Neural cell (in vitro differentiated cells): Measurements from ENCODE around the gene ARPC3. TPM values are rescaled to one million over a fixed set of nuclear protein-coding genes. Genes with fewer than 3 reads are reported as not detected.
"Not testable (repeated sequence)": the region's sequence is repeated elsewhere in the genome, so short reads cannot be mapped to it uniquely, and the experiment has no call there.

Experiments used
- H2AFZ ChIP-seq: fragments of 200-600, 300-800 bp; sonication (generic), shearing (Covaris generic); 2 replicates; pipeline ENCODE4 v1.6.0; 2014; ENCODE audit warnings: low read depth, mild to moderate bottlenecking, antibody characterized with exemption, low read length, moderate library complexity
- H3F3A ChIP-seq: fragments of 200-600 bp; shearing (Covaris generic); 2 replicates; pipeline ENCODE4 v1.6.1; 2016; ENCODE audit warnings: mild to moderate bottlenecking, moderate library complexity, mixed read lengths, antibody characterized with exemption, low read length; ENCODE audit not compliant: insufficient read depth, poor library complexity, severe bottlenecking
- H3K27ac ChIP-seq: fragments of 200-600, 300-800 bp; sonication (generic), shearing (Covaris generic); 2 replicates; pipeline ENCODE4 v1.5.1; 2014; ENCODE audit warnings: mild to moderate bottlenecking, low read length, moderate library complexity
- H3K27me3 ChIP-seq: fragments of 300-800, 200-600 bp; sonication (generic), shearing (Covaris generic); 2 replicates; pipeline ENCODE4 v1.6.0; 2014; ENCODE audit warnings: mild to moderate bottlenecking, low read depth, low read length, moderate library complexity; ENCODE audit not compliant: insufficient read depth
- H3K36me3 ChIP-seq: fragments of 300-800, 200-600 bp; sonication (generic), shearing (Covaris generic); 2 replicates; pipeline ENCODE4 v1.5.1; 2014; ENCODE audit warnings: mild to moderate bottlenecking, antibody characterized with exemption, low read length, moderate library complexity; ENCODE audit not compliant: insufficient read depth
- H3K4me2 ChIP-seq: fragments of 300-800, 200-600 bp; sonication (generic), shearing (Covaris generic); 2 replicates; pipeline ENCODE4 v1.6.0; 2014; ENCODE audit warnings: mild to moderate bottlenecking, low read length
- H3K4me3 ChIP-seq: fragments of 300-800, 200-600 bp; sonication (generic), shearing (Covaris generic); 2 replicates; pipeline ENCODE4 v1.5.1; 2014; ENCODE audit warnings: mild to moderate bottlenecking, low read length, moderate library complexity
- H3K79me2 ChIP-seq: fragments of 200-600 bp; shearing (Covaris generic); replicated peaks from 2 replicates; pipeline ENCODE4 v1.6.0; 2014; ENCODE audit warnings: mild to moderate bottlenecking, low read length, moderate library complexity; ENCODE audit not compliant: insufficient read depth
- H3K9ac ChIP-seq: fragments of 300-800, 200-600 bp; sonication (generic), shearing (Covaris generic); 2 replicates; pipeline ENCODE4 v1.6.1; 2016; ENCODE audit warnings: mild to moderate bottlenecking, low read length, mixed read lengths
- H3K9me2 ChIP-seq: fragments of 200-600 bp; shearing (Covaris generic); 2 replicates; pipeline ENCODE4 v1.6.1; 2016; ENCODE audit warnings: mild to moderate bottlenecking, low read length, mixed read lengths; ENCODE audit not compliant: insufficient read depth
- H3K9me3 ChIP-seq: fragments of 200-600, 300-800 bp; sonication (generic), shearing (Covaris generic); 2 replicates; pipeline ENCODE4 v1.6.1; 2016; ENCODE audit warnings: mild to moderate bottlenecking, mixed run types, low read length, moderate library complexity, mixed read lengths
- H4K20me1 ChIP-seq: fragments of 200-600 bp; shearing (Covaris generic); 2 replicates; pipeline ENCODE4 v1.6.1; 2016; ENCODE audit warnings: mild to moderate bottlenecking, mixed run types; ENCODE audit not compliant: insufficient read depth
- EP300 ChIP-seq: fragments of 450-650 bp; conservative IDR thresholded peaks from 2 replicates; pipeline ENCODE4 v1.6.1; 2014; ENCODE audit warnings: antibody characterized with exemption, mild to moderate bottlenecking, moderate library complexity; ENCODE audit not compliant: poor library complexity, severe bottlenecking
- EZH2 ChIP-seq: fragments of 200-600, 300-800 bp; shearing (Covaris generic), sonication (generic); IDR thresholded peaks from 2 replicates; pipeline ENCODE4 v1.6.1; 2014; ENCODE audit warnings: antibody characterized with exemption, low read length, borderline replicate concordance, mild to moderate bottlenecking; ENCODE audit not compliant: insufficient read depth, poor library complexity, severe bottlenecking
- MXI1 ChIP-seq: fragments of 450-650 bp; conservative IDR thresholded peaks from 2 replicates; pipeline ENCODE4 v1.6.1; 2014; ENCODE audit warnings: antibody characterized with exemption, mild to moderate bottlenecking; ENCODE audit not compliant: poor library complexity, severe bottlenecking
- POLR2AphosphoS5 ChIP-seq: IDR thresholded peaks from 2 replicates; pipeline ENCODE4 v1.6.1; 2012
- RAD21 ChIP-seq: fragments of 450-650 bp; conservative IDR thresholded peaks from 2 replicates; pipeline ENCODE4 v1.6.1; 2014; ENCODE audit warnings: antibody characterized with exemption, mild to moderate bottlenecking, moderate library complexity
- REST ChIP-seq: IDR thresholded peaks from 2 replicates; pipeline ENCODE4 v1.6.1; 2012; ENCODE audit warnings: borderline replicate concordance
- SMC3 ChIP-seq: fragments of 450-650 bp; conservative IDR thresholded peaks from 2 replicates; pipeline ENCODE4 v1.6.1; 2014; ENCODE audit warnings: antibody characterized with exemption, mild to moderate bottlenecking, moderate library complexity; ENCODE audit not compliant: poor library complexity
- TAF1 ChIP-seq: IDR thresholded peaks from 2 replicates; pipeline ENCODE4 v1.6.1; 2012; ENCODE audit warnings: low read depth
- polyA plus RNA-seq: library from polyadenylated mRNA; depleted of rRNA; stranded (reverse); fragments of >200 nt; gene quantifications from 2 replicates; pipeline ENCODE4 v1.2.3, GENCODE V29; 2014
- TF ChIP-seq, protein P1 (sequence below): fragments of 450-650 bp; IDR thresholded peaks from 2 replicates; pipeline ENCODE4 v1.5.1; 2014; ENCODE audit warnings: antibody characterized with exemption, mild to moderate bottlenecking, moderate library complexity; ENCODE audit not compliant: poor library complexity, severe bottlenecking

Gene ARPC3
- polyA plus RNA-seq, 1 donor from 2014 or later = 897 TPM

GRCh38 chr12:110421159-110421661 is 28.9 kb downstream of the ARPC3 start:
- Histone ChIP-seq H3K27ac (no peak overlapping the region), H3K27me3 (no peaks in the 10 kb centered on the region)
- TF ChIP-seq SMC3 (no peak), POLR2AphosphoS5 (no peak), EZH2 (no peak), EP300 (no peak), REST (no peak), MXI1 (no peak), TAF1 (no peak), RAD21 (no peak)
- TF ChIP-seq, protein P1, sequence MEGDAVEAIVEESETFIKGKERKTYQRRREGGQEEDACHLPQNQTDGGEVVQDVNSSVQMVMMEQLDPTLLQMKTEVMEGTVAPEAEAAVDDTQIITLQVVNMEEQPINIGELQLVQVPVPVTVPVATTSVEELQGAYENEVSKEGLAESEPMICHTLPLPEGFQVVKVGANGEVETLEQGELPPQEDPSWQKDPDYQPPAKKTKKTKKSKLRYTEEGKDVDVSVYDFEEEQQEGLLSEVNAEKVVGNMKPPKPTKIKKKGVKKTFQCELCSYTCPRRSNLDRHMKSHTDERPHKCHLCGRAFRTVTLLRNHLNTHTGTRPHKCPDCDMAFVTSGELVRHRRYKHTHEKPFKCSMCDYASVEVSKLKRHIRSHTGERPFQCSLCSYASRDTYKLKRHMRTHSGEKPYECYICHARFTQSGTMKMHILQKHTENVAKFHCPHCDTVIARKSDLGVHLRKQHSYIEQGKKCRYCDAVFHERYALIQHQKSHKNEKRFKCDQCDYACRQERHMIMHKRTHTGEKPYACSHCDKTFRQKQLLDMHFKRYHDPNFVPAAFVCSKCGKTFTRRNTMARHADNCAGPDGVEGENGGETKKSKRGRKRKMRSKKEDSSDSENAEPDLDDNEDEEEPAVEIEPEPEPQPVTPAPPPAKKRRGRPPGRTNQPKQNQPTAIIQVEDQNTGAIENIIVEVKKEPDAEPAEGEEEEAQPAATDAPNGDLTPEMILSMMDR = no peak

DNA sequence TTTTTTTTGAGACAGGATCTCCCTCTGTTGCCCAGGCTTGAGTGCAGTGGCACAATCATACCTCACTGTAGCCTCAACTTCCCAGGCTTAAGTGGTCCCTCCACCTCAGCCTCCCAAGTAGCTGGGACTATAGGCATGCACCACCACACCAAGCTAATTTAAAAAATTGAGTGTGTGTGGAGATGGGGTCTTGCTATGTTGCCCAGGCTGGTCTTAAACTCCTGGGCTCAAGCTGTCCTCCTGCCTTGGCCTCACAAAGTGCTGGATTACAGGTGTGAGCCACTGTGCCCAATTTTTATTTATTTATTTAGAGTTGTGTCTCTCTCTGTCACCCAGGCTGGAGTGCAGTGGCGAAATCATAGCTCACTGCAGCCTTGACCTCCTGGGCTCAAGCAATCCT is 29.5 kb downstream of the ARPC3 start:
- H3K9ac ChIP-seq, H2AFZ ChIP-seq, H3K9me3 ChIP-seq, H3K9me2 ChIP-seq, H3K27me3 ChIP-seq, H3K27ac ChIP-seq, H3K4me2 ChIP-seq, H4K20me1 ChIP-seq, H3K4me3 ChIP-seq, H3F3A ChIP-seq, H3K36me3 ChIP-seq, H3K79me2 ChIP-seq: not testable (repeated sequence)

More at GRCh38 chr12:110421159-110421661, 28.9 kb downstream of the ARPC3 start:
- Histone ChIP-seq H4K20me1 (no peaks in the 10 kb centered on the region), H3K9me2 (no peaks in the 10 kb centered on the region), H3K4me3 (no peak overlapping the region), H3K4me2 (no peak overlapping the region), H3K9me3 (no peaks in the 10 kb centered on the region), H2AFZ (no peak overlapping the region), H3K79me2 (no peaks in the 10 kb centered on the region), H3K9ac (no peak overlapping the region), H3K36me3 (no peaks in the 10 kb centered on the region), H3F3A (no peaks in the 10 kb centered on the region)

- not testable (repeated sequence) for H3F3A ChIP-seq, H3K79me2 ChIP-seq, H3K27ac ChIP-seq, H3K27me3 ChIP-seq, H3K4me3 ChIP-seq, H3K4me2 ChIP-seq, H3K9me2 ChIP-seq, H4K20me1 ChIP-seq, H2AFZ ChIP-seq, H3K9me3 ChIP-seq, H3K9ac ChIP-seq, H3K36me3 ChIP-seq
Observed at GRCh38 chr12:110417113-110417512, 33.0 kb downstream of the ARPC3 start.

DNA sequence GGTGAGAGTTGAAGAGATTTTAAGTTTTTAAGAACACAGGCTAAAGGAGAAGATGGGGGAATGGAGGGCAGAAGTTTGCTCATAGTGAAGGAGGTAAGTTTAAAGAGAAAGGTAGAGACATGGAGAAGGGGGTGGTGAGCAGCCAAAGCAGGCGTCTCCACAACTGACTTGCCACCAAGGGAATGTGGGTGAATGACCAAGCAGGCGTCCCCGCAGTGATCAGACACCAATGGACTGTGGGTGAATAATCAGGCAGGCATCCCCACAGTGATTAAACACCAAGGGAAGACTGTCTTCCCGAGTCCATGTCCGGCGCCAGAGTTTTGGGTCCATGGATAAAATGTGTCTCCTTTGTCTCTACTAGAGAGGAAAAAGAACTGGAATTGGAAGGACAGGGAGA is 40.1 kb downstream of the ARPC3 start:
- not testable (repeated sequence) for H2AFZ ChIP-seq, H3K36me3 ChIP-seq, H3K9ac ChIP-seq, H3K27me3 ChIP-seq, H3K4me3 ChIP-seq, H3K4me2 ChIP-seq, H3K9me3 ChIP-seq, H3K79me2 ChIP-seq, H3K27ac ChIP-seq, H3K9me2 ChIP-seq, H4K20me1 ChIP-seq, H3F3A ChIP-seq

- H3K27ac ChIP-seq, H3K9me2 ChIP-seq, H4K20me1 ChIP-seq, H3K9ac ChIP-seq, H3K4me3 ChIP-seq, H3K4me2 ChIP-seq, H3K27me3 ChIP-seq, H3F3A ChIP-seq, H2AFZ ChIP-seq, H3K36me3 ChIP-seq, H3K9me3 ChIP-seq: not testable (repeated sequence)
- peaks cover 15% of the 10 kb centered on the region for H3K79me2 ChIP-seq
Observed at GRCh38 chr12:110405126-110405662, 44.9 kb downstream of the ARPC3 start.
